ENCODE data around the gene ABCB8.

ABCB8 gene

DNA sequence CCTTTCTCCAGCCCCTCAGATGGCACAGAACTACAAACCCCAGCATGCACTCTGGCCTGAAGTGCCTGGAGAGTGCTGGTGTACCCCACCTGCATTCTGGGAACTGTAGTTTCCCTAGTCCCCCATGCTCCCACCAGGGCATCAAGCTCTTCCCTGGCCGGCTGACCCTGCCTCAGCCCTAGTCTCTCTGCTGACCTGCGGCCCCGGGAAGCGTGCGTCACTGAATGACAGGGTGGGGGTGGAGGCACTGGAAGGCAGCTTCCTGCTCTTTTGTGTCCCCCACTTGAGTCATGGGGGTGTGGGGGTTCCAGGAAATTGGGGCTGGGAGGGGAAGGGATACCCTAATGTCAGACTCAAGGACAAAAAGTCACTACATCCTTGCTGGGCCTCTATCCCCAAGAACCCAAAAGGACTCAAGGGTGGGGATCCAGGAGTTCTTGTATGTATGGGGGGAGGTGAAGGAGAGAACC lies 35.4 kb upstream of the ABCB8 start:
- H3K9me3 Mint-ChIP-seq: peaks cover 8% of the 10 kb centered on the region
- peaks cover 7% of the 10 kb centered on the region for H3K4me1 Mint-ChIP-seq
- peak overlapping the region; percentile 5 for H3K27ac Mint-ChIP-seq
- peaks cover 6% of the 10 kb centered on the region for H3K36me3 Mint-ChIP-seq
- H3K27me3 Mint-ChIP-seq: peaks cover 17% of the 10 kb centered on the region
- peak; percentile 50 for ATAC-seq (ENCODE audit: low read depth)
- H3K4me3 Mint-ChIP-seq: no peak overlapping the region
- DNase-seq (ENCODE audit: low spot score in 2 of 2): no peak

DNA sequence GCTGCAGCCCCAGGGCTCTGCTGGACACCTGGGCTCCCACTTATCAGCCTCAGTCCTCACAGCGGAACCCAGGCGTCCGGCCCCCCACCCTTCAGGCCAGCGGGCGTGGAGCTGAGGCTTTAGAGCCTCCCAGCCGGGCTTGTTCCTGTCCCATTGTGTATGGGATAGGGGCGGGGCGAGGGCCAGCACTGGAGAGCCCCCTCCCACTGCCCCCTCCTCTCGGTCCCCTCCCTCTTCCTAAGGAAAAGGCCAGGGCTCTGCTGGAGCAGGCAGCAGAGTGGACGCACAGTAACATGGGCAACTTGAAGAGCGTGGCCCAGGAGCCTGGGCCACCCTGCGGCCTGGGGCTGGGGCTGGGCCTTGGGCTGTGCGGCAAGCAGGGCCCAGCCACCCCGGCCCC lies 34.7 kb upstream of the ABCB8 start:
- no peak overlapping the region for H3K27ac Mint-ChIP-seq
- peaks cover 8% of the 10 kb centered on the region for H3K9me3 Mint-ChIP-seq
- H3K4me1 Mint-ChIP-seq: peaks cover under 1% of the 10 kb centered on the region
- peaks cover 16% of the 10 kb centered on the region for H3K27me3 Mint-ChIP-seq
- no peak for ATAC-seq (ENCODE audit: low read depth)
- DNase-seq (ENCODE audit: low spot score in 2 of 2): no peak
- peaks cover 6% of the 10 kb centered on the region for H3K36me3 Mint-ChIP-seq
- no peak overlapping the region for H3K4me3 Mint-ChIP-seq

DNA sequence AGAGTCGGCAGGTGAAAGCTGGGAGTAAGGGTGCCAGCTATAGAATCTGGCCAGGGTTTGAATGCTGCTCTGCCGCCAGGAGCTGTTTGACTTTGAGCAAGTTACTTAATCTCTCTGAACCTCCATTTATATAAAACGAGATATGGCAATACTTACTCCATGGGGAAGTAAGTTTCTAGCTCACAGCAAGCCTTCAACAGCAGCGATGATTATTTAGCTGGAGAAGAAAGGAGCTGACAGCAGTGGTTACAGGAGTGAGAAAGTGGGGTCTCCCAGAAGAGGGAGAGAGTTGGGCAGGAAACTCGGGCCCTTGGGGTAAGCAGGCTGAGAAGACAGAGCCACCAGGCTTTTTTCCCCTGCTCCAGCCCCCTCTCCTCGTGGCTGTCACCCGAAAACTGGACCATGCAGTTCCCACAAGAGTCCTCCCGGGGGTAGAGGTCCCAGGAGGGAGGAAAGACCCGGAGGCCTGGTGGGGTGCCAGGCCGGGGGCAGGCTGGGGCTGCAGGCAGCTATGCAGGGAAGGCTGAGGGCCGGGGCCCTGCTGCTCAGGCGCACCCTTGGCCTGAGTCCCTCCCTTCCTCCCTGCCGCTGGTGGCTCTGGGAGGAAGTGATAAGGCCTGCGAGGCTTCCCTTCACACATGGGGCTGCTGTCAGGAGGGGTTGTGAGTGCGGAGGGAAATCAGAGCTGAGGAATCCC lies 34.0 kb upstream of the ABCB8 start:
- Mint-ChIP-seq H3K27me3 (peaks cover 18% of the 10 kb centered on the region), H3K4me1 (no peaks in the 10 kb centered on the region), H3K4me3 (no peak overlapping the region), H3K36me3 (peaks cover 8% of the 10 kb centered on the region), H3K9me3 (peaks cover 8% of the 10 kb centered on the region), H3K27ac (no peak overlapping the region)
- no peak for DNase-seq (ENCODE audit: low spot score in 2 of 2)
- ATAC-seq (ENCODE audit: low read depth): peak; percentile 43

- ATAC-seq (ENCODE audit: low read depth): no peak
- H3K27ac Mint-ChIP-seq: no peak overlapping the region
- DNase-seq (ENCODE audit: low spot score in 2 of 2): no peak
- peaks cover 8% of the 10 kb centered on the region for H3K36me3 Mint-ChIP-seq
- no peak overlapping the region for H3K4me3 Mint-ChIP-seq
- H3K9me3 Mint-ChIP-seq: peaks cover 8% of the 10 kb centered on the region
- H3K27me3 Mint-ChIP-seq: peaks cover 14% of the 10 kb centered on the region
- H3K4me1 Mint-ChIP-seq: no peaks in the 10 kb centered on the region
Observed at GRCh38 chr7:150994838-150995510, 33.3 kb upstream of the ABCB8 start.

GRCh38 chr7:150996376-150997074 lies 31.7 kb upstream of the ABCB8 start:
- no peaks in the 10 kb centered on the region for H3K4me1 Mint-ChIP-seq
- no peak overlapping the region for H3K27ac Mint-ChIP-seq
- peaks cover 2% of the 10 kb centered on the region for H3K36me3 Mint-ChIP-seq
- DNase-seq (ENCODE audit: low spot score in 2 of 2): no peak
- H3K9me3 Mint-ChIP-seq: no peaks in the 10 kb centered on the region
- peaks cover 16% of the 10 kb centered on the region for H3K27me3 Mint-ChIP-seq
- ATAC-seq (ENCODE audit: low read depth): no peak
- H3K4me3 Mint-ChIP-seq: no peak overlapping the region

GRCh38 chr7:150997075-150997511 lies 31.2 kb upstream of the ABCB8 start:
- no peak for DNase-seq (ENCODE audit: low spot score in 2 of 2)
- H3K36me3 Mint-ChIP-seq: peaks cover 2% of the 10 kb centered on the region
- H3K4me3 Mint-ChIP-seq: no peak overlapping the region
- H3K4me1 Mint-ChIP-seq: no peaks in the 10 kb centered on the region
- no peak for ATAC-seq (ENCODE audit: low read depth)
- no peaks in the 10 kb centered on the region for H3K9me3 Mint-ChIP-seq
- no peak overlapping the region for H3K27ac Mint-ChIP-seq
- H3K27me3 Mint-ChIP-seq: peaks cover 16% of the 10 kb centered on the region

DNA sequence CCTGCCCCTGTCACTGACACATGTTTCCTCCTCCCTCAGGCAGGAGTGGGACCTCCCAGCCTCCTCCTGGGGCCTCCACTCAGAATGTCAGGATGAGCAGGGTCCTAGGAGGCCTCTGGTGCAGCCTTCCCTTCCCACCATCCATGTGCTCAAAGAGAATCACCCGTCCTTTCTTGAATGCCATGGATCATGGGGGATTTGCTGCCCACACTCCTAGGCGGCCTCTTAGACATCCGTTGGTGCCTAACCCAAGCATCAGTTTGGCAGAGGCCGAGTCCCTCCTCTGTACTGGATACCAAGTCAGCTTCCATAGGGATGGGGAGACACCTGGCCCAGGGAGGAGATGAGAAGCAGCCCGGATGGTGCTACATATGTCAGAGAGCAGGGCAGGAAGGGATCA lies 30.4 kb upstream of the ABCB8 start:
- no peaks in the 10 kb centered on the region for H3K4me1 Mint-ChIP-seq
- no peak overlapping the region for H3K4me3 Mint-ChIP-seq
- peaks cover 15% of the 10 kb centered on the region for H3K27me3 Mint-ChIP-seq
- ATAC-seq (ENCODE audit: low read depth) (no peak), DNase-seq (ENCODE audit: low spot score in 2 of 2) (no peak)
- H3K27ac Mint-ChIP-seq: no peak overlapping the region
- peaks cover 2% of the 10 kb centered on the region for H3K36me3 Mint-ChIP-seq
- H3K9me3 Mint-ChIP-seq: no peaks in the 10 kb centered on the region

DNA sequence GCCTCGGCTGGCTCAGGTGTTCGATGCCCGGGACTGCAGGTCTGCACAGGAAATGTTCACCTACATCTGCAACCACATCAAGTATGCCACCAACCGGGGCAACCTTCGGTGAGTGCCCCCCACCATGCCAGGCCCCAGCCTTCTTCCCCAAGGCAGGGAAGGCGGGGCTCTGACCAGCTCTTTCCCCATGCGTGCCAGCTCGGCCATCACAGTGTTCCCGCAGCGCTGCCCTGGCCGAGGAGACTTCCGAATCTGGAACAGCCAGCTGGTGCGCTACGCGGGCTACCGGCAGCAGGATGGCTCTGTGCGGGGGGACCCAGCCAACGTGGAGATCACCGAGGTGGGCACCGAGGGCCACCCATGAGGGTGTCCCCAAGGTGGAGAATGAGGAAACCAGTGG lies 29.9 kb upstream of the ABCB8 start:
- no peak overlapping the region for H3K4me3 Mint-ChIP-seq
- H3K4me1 Mint-ChIP-seq: no peaks in the 10 kb centered on the region
- no peak overlapping the region for H3K27ac Mint-ChIP-seq
- no peak for DNase-seq (ENCODE audit: low spot score in 2 of 2)
- no peaks in the 10 kb centered on the region for H3K9me3 Mint-ChIP-seq
- H3K36me3 Mint-ChIP-seq: peaks cover 2% of the 10 kb centered on the region
- peaks cover 15% of the 10 kb centered on the region for H3K27me3 Mint-ChIP-seq
- ATAC-seq (ENCODE audit: low read depth): no peak

GRCh38 chr7:150999001-150999400 lies 29.2 kb upstream of the ABCB8 start:
- no peak overlapping the region for H3K4me3 Mint-ChIP-seq
- no peak for DNase-seq (ENCODE audit: low spot score in 2 of 2)
- no peaks in the 10 kb centered on the region for H3K4me1 Mint-ChIP-seq
- peaks cover 15% of the 10 kb centered on the region for H3K27me3 Mint-ChIP-seq
- H3K9me3 Mint-ChIP-seq: no peaks in the 10 kb centered on the region
- no peak overlapping the region for H3K27ac Mint-ChIP-seq
- no peak for ATAC-seq (ENCODE audit: low read depth)
- H3K36me3 Mint-ChIP-seq: peaks cover 2% of the 10 kb centered on the region

- H3K4me3 Mint-ChIP-seq: no peak overlapping the region
- peaks cover 15% of the 10 kb centered on the region for H3K27me3 Mint-ChIP-seq
- DNase-seq (ENCODE audit: low spot score in 2 of 2) (no peak), ATAC-seq (ENCODE audit: low read depth) (no peak)
- H3K36me3 Mint-ChIP-seq: peaks cover 2% of the 10 kb centered on the region
- H3K27ac Mint-ChIP-seq: no peak overlapping the region
- no peaks in the 10 kb centered on the region for H3K4me1 Mint-ChIP-seq
- no peaks in the 10 kb centered on the region for H3K9me3 Mint-ChIP-seq
Observed at GRCh38 chr7:150999497-151000230, 28.6 kb upstream of the ABCB8 start.

DNA sequence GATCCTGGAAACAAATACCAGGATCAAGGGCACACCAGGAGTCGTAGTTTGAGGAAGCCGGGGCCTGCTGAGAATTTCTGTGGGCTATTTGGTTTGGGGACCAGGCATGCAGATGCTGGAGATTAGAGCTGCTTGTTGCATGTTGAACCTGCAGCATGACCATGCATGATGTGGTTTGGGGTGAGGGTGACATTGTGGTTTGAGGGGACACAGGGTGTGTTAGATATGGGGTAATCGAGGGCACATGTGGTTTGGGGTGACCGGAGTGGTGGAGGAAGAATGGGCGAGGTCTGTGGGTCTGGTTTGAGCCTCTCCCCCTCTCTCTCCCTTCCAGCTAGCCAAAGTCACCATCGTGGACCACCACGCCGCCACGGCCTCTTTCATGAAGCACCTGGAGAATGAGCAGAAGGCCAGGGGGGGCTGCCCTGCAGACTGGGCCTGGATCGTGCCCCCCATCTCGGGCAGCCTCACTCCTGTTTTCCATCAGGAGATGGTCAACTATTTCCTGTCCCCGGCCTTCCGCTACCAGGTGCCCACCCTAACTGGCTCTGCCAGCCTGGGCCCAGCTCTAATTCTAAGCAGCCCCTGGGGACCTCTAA lies 27.3 kb upstream of the ABCB8 start:
- Mint-ChIP-seq H3K4me3 (no peak overlapping the region), H3K27ac (no peak overlapping the region), H3K4me1 (no peaks in the 10 kb centered on the region), H3K36me3 (peaks cover 2% of the 10 kb centered on the region), H3K27me3 (peaks cover 15% of the 10 kb centered on the region), H3K9me3 (no peaks in the 10 kb centered on the region)
- ATAC-seq (ENCODE audit: low read depth) (no peak), DNase-seq (ENCODE audit: low spot score in 2 of 2) (no peak)

DNA sequence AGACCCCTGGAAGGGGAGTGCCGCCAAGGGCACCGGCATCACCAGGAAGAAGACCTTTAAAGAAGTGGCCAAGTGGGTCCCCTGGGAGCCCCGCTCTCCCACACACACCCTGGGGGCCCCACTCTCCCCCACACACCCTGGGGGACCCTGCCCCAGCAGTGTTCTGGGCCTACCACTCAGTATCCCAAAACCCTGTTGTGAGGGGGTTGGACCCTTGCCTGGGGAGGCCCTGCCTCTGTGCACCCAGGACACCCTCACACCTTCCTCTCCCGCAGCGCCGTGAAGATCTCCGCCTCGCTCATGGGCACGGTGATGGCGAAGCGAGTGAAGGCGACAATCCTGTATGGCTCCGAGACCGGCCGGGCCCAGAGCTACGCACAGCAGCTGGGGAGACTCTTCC lies 26.7 kb upstream of the ABCB8 start:
- peaks cover 2% of the 10 kb centered on the region for H3K36me3 Mint-ChIP-seq
- H3K4me3 Mint-ChIP-seq: no peak overlapping the region
- no peak overlapping the region for H3K27ac Mint-ChIP-seq
- ATAC-seq (ENCODE audit: low read depth) (no peak), DNase-seq (ENCODE audit: low spot score in 2 of 2) (no peak)
- no peaks in the 10 kb centered on the region for H3K9me3 Mint-ChIP-seq
- H3K4me1 Mint-ChIP-seq: no peaks in the 10 kb centered on the region
- H3K27me3 Mint-ChIP-seq: peaks cover 15% of the 10 kb centered on the region

DNA sequence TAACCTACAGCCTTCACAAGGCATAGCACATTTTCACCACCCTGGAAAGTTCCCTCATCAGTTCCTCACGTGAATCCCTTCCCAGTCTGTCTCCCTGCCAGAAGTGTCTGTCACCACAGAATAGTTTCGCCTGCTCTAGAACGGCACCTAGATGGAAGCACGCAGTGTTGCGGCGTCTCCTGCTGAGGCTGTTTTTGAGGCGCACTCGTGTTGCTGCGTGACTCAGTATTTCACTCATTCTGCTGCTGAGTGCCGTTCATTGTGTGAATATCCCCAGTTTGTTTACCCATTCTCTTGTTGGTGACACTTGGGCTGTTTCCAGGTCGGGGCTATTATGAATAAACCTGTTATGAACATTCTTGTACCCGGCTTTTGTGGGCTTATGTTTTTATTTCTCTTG lies 24.7 kb upstream of the ABCB8 start:
- H3K27me3 Mint-ChIP-seq: peaks cover 5% of the 10 kb centered on the region
- ATAC-seq (ENCODE audit: low read depth): no peak
- no peaks in the 10 kb centered on the region for H3K9me3 Mint-ChIP-seq
- peaks cover 5% of the 10 kb centered on the region for H3K4me1 Mint-ChIP-seq
- H3K36me3 Mint-ChIP-seq: peaks cover under 1% of the 10 kb centered on the region
- DNase-seq (ENCODE audit: low spot score in 2 of 2): no peak
- no peak overlapping the region for H3K27ac Mint-ChIP-seq
- no peak overlapping the region for H3K4me3 Mint-ChIP-seq
